HL-60 (cell line): ENCODE data around the gene LMBR1L.

Experiments
- DNase-seq, 2 experiments: peaks; one replicate each; pipeline ENCODE4 v3.0.0-alpha.2; 2010 to 2020; ENCODE audit warnings: low read depth in 1 of 2, low spot score in 1 of 2
- H3K27ac ChIP-seq: fragments of 250-450 bp; sonication (Bioruptor Pico); replicated peaks from 2 replicates; pipeline ENCODE4 v1.5.1; 2020; ENCODE audit warnings: mild to moderate bottlenecking, moderate library complexity
- H3K27me3 ChIP-seq: fragments of 250-450 bp; sonication (Bioruptor Pico); 2 replicates; pipeline ENCODE4 v1.5.1; 2021; ENCODE audit warnings: mild to moderate bottlenecking, moderate library complexity; ENCODE audit not compliant: insufficient read depth, poor library complexity, severe bottlenecking
- H3K4me3 ChIP-seq: replicated peaks from 2 replicates; pipeline ENCODE4 v1.5.1; 2011; ENCODE audit warnings: mild to moderate bottlenecking, control low read depth, low read length; ENCODE audit not compliant: insufficient read depth
- GABPA ChIP-seq: IDR thresholded peaks from 2 replicates; pipeline ENCODE4 v1.6.1; 2012; ENCODE audit warnings: low read depth
- POLR2AphosphoS5 ChIP-seq: IDR thresholded peaks from 2 replicates; pipeline ENCODE4 v1.6.1; 2012; ENCODE audit warnings: low read depth
- SPI1 ChIP-seq: IDR thresholded peaks from 2 replicates; pipeline ENCODE4 v1.6.1; 2012; ENCODE audit warnings: low read depth, mild to moderate bottlenecking, borderline replicate concordance
- TF ChIP-seq, protein P1 (sequence below): IDR thresholded peaks from 2 replicates; pipeline ENCODE4 v1.6.1; 2012; ENCODE audit warnings: low read depth; ENCODE audit not compliant: insufficient replicate concordance
- TF ChIP-seq, protein P2 (sequence below): IDR thresholded peaks from one replicate; pipeline ENCODE4 v1.5.1; 2011; ENCODE audit warnings: low read length, control low read depth, inconsistent platforms; ENCODE audit not compliant: insufficient read depth

LMBR1L gene

GRCh38 chr12:49108958-49109404 is 1.7 kb downstream of the LMBR1L start:
- TF ChIP-seq POLR2AphosphoS5 (no peak), SPI1 (no peak)
- H3K27me3 ChIP-seq, result no peaks in the 10 kb centered on the region
- peak in 1 of 2 experiments; percentile 55 for DNase-seq
- no peak overlapping the region; the same call in 1 of the 2 replicates for H3K4me3 ChIP-seq
- no peak overlapping the region for H3K27ac ChIP-seq

DNA sequence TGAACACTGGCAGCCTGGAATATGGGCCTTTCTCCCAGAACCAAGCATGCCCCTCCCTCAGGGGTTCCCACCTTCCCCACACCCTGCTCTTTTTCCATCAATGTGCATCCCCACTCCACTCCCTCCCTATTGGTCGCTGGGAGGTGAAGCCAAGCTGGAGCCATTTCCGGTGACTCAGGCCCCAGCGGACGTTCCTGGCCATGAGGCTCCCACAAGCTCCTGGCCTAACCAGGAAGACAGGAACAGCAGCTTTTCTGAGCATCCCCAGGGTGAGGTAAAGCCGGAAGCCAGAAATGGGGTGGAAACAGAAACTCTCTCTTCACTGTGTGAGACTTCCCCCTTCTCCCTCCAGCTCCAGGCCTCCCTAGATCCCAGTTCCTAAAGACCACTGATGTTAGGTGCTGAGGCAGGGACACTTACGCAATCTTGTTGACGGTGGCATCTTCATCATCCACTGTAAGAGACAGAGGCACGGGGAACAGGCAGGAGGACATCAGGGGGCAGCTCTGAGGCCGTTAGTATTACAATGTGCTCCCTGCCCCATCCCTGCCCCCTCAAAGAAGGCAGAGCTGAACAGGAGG is 5.1 kb downstream of the LMBR1L start:
- H3K27me3 ChIP-seq, result no peaks in the 10 kb centered on the region
- DNase-seq, result no peak
- no peak for TF ChIP-seq POLR2AphosphoS5
- no peak overlapping the region for H3K4me3 ChIP-seq
- H3K27ac ChIP-seq, result no peak overlapping the region

- Histone ChIP-seq H3K27me3 (no peaks in the 10 kb centered on the region), H3K27ac (no peak overlapping the region), H3K4me3 (no peak overlapping the region)
- no peak for DNase-seq
- TF ChIP-seq GABPA, result no peak
- TF ChIP-seq, protein P1, sequence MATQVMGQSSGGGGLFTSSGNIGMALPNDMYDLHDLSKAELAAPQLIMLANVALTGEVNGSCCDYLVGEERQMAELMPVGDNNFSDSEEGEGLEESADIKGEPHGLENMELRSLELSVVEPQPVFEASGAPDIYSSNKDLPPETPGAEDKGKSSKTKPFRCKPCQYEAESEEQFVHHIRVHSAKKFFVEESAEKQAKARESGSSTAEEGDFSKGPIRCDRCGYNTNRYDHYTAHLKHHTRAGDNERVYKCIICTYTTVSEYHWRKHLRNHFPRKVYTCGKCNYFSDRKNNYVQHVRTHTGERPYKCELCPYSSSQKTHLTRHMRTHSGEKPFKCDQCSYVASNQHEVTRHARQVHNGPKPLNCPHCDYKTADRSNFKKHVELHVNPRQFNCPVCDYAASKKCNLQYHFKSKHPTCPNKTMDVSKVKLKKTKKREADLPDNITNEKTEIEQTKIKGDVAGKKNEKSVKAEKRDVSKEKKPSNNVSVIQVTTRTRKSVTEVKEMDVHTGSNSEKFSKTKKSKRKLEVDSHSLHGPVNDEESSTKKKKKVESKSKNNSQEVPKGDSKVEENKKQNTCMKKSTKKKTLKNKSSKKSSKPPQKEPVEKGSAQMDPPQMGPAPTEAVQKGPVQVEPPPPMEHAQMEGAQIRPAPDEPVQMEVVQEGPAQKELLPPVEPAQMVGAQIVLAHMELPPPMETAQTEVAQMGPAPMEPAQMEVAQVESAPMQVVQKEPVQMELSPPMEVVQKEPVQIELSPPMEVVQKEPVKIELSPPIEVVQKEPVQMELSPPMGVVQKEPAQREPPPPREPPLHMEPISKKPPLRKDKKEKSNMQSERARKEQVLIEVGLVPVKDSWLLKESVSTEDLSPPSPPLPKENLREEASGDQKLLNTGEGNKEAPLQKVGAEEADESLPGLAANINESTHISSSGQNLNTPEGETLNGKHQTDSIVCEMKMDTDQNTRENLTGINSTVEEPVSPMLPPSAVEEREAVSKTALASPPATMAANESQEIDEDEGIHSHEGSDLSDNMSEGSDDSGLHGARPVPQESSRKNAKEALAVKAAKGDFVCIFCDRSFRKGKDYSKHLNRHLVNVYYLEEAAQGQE, result peak; percentile 51
- TF ChIP-seq, protein P2, sequence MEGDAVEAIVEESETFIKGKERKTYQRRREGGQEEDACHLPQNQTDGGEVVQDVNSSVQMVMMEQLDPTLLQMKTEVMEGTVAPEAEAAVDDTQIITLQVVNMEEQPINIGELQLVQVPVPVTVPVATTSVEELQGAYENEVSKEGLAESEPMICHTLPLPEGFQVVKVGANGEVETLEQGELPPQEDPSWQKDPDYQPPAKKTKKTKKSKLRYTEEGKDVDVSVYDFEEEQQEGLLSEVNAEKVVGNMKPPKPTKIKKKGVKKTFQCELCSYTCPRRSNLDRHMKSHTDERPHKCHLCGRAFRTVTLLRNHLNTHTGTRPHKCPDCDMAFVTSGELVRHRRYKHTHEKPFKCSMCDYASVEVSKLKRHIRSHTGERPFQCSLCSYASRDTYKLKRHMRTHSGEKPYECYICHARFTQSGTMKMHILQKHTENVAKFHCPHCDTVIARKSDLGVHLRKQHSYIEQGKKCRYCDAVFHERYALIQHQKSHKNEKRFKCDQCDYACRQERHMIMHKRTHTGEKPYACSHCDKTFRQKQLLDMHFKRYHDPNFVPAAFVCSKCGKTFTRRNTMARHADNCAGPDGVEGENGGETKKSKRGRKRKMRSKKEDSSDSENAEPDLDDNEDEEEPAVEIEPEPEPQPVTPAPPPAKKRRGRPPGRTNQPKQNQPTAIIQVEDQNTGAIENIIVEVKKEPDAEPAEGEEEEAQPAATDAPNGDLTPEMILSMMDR, result no peak
- no peak for TF ChIP-seq SPI1
- no peak for TF ChIP-seq POLR2AphosphoS5
Measured at GRCh38 chr12:49104822-49105221, 5.8 kb downstream of the LMBR1L start.

DNA sequence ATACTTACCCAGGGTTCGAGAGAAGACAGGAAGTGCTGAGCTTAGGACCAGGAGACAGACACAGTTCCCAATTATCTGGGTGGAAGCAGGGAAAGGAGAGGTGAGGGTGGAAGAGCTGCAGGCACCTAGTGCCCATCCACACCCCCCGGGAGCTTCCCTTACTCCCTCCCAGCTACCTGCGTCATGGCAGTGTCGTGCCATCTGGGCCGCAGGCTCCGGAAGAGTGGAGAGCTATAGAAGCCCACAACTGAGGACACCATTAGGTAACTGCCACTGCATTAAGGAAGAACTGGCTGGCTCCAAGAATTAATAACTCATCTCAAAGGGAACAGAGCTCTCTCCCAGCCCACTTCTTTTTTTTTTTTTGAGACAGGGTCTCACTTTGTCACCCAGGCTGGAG is 10.3 kb downstream of the LMBR1L start:
- Histone ChIP-seq H3K4me3 (no peak overlapping the region), H3K27me3 (no peaks in the 10 kb centered on the region), H3K27ac (no peak overlapping the region)
- TF ChIP-seq, protein P1, result no peak
- TF ChIP-seq SPI1, result no peak
- TF ChIP-seq, protein P2, result no peak
- no peak for TF ChIP-seq POLR2AphosphoS5
- TF ChIP-seq GABPA, result no peak
- no peak for DNase-seq

GRCh38 chr12:49098703-49099102 is 11.9 kb downstream of the LMBR1L start:
- Histone ChIP-seq H3K4me3 (no peak overlapping the region), H3K27me3 (peaks cover 16% of the 10 kb centered on the region), H3K27ac (no peak overlapping the region)
- TF ChIP-seq, protein P2, result no peak
- TF ChIP-seq GABPA, result no peak
- no peak for TF ChIP-seq SPI1
- TF ChIP-seq, protein P1, result no peak
- no peak for TF ChIP-seq POLR2AphosphoS5
- DNase-seq, result no peak
